HG02973 (cell line): ENCODE data around the gene TBC1D22A.
"Not testable (repeated sequence)": the region's sequence is repeated elsewhere in the genome, so short reads cannot be mapped to it uniquely, and the experiment has no call there.

Source experiments
- ATAC-seq: cut with Tn5 transposase; IDR thresholded peaks from one replicate; pipeline ENCODE4 v1.9.1; 2021; ENCODE audit warnings: moderate library complexity; ENCODE audit not compliant: unreplicated experiment

Gene TBC1D22A

GRCh38 chr22:46770726-46771125 lies 8.3 kb downstream of the TBC1D22A start:
- ATAC-seq: no peak

GRCh38 chr22:46773076-46773475 lies 10.6 kb downstream of the TBC1D22A start:
- ATAC-seq: no peak

- no peak for ATAC-seq
Measured at GRCh38 chr22:46774253-46774979, 12.0 kb downstream of the TBC1D22A start.

- ATAC-seq: no peak
Measured at GRCh38 chr22:46774980-46775849, 12.8 kb downstream of the TBC1D22A start.

GRCh38 chr22:46775850-46776826 lies 13.7 kb downstream of the TBC1D22A start:
- no peak for ATAC-seq

- no peak for ATAC-seq
Measured at GRCh38 chr22:46776876-46777608, 14.6 kb downstream of the TBC1D22A start.

- no peak for ATAC-seq
Measured at GRCh38 chr22:46777609-46777970, 15.1 kb downstream of the TBC1D22A start.

- no peak for ATAC-seq
Measured at GRCh38 chr22:46779023-46779422, 16.6 kb downstream of the TBC1D22A start.

GRCh38 chr22:46779651-46780050 lies 17.2 kb downstream of the TBC1D22A start:
- ATAC-seq: no peak

- no peak for ATAC-seq
Measured at GRCh38 chr22:46780453-46780852, 18.0 kb downstream of the TBC1D22A start.

- ATAC-seq: no peak
Measured at GRCh38 chr22:46781291-46781690, 18.8 kb downstream of the TBC1D22A start.

- not testable (repeated sequence) for ATAC-seq
Measured at GRCh38 chr22:46782200-46782599, 19.8 kb downstream of the TBC1D22A start.

GRCh38 chr22:46783721-46784120 lies 21.3 kb downstream of the TBC1D22A start:
- no peak for ATAC-seq

- no peak for ATAC-seq
Measured at GRCh38 chr22:46788441-46789172, 26.2 kb downstream of the TBC1D22A start.

GRCh38 chr22:46789992-46790391 lies 27.5 kb downstream of the TBC1D22A start:
- ATAC-seq: no peak

GRCh38 chr22:46791201-46791731 lies 28.8 kb downstream of the TBC1D22A start:
- no peak for ATAC-seq

- no peak for ATAC-seq
Measured at GRCh38 chr22:46792061-46792796, 29.8 kb downstream of the TBC1D22A start.

GRCh38 chr22:46792841-46793261 lies 30.4 kb downstream of the TBC1D22A start:
- ATAC-seq: no peak

GRCh38 chr22:46793497-46793896 lies 31.0 kb downstream of the TBC1D22A start:
- ATAC-seq: no peak
